ENCODE data around the gene EFCC1. TPM values are rescaled to one million over a fixed set of nuclear protein-coding genes. Genes with fewer than 3 reads are reported as not detected.

Gene EFCC1
- total and polyA plus RNA-seq, 3 donors from 2014 or later: 2.6 to 2.9 (median 2.8) TPM

DNA sequence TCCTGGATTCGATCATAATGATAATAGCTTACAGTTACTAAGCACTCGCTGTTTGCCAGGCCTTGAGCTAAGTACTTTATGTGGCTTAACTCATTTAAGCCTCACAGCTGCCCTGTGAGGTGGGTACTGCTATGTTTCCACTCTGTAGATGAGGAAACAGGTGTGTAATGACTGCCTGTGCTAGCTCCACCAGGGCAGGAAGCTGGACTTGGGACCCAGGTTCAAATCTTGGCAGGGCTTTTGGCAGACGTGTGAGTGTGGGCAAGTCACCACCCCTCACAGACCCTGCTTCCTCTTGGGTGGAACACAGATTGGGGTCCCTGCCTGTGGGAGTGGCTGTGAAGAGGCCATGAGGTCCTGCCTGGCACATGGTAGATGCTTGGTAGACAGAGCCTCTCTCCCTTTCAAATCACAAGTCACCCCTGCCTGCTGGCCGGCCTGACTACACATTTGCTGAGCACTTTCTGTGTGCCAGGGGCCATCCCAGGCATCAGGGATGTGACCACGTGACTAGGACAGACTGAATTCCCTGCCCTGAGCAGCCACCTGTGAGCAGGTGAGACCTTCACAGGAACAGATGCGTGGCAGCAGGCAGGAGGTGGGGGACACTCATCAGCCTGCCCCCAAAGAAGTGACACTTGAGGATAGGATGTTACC lies 3.7 kb downstream of the EFCC1 start:
- Histone ChIP-seq H3K9me3 (no peaks in the 10 kb centered on the region), H3K27me3 (no peaks in the 10 kb centered on the region), H3K36me3 (ENCODE audit: low read depth, missing control alignments) (no peaks in the 10 kb centered on the region), H3K4me1 (peaks cover 16% of the 10 kb centered on the region), H3K4me3 (no peak overlapping the region), H3K27ac (peak overlapping the region in 1 of 2 donors; percentile 46)
- DNase-seq: no peak
- intact Hi-C loops (cut with DNase I; ENCODE audit: low total_unique reads): no loop called here
- WGBS, 2 donors: 56 to 62% methylated on average over 5 to 6 of the region's 6 CpGs
- no peak for TF ChIP-seq POLR2A (IDR thresholded peaks at IDR 0.05)
- TF ChIP-seq, protein P1, sequence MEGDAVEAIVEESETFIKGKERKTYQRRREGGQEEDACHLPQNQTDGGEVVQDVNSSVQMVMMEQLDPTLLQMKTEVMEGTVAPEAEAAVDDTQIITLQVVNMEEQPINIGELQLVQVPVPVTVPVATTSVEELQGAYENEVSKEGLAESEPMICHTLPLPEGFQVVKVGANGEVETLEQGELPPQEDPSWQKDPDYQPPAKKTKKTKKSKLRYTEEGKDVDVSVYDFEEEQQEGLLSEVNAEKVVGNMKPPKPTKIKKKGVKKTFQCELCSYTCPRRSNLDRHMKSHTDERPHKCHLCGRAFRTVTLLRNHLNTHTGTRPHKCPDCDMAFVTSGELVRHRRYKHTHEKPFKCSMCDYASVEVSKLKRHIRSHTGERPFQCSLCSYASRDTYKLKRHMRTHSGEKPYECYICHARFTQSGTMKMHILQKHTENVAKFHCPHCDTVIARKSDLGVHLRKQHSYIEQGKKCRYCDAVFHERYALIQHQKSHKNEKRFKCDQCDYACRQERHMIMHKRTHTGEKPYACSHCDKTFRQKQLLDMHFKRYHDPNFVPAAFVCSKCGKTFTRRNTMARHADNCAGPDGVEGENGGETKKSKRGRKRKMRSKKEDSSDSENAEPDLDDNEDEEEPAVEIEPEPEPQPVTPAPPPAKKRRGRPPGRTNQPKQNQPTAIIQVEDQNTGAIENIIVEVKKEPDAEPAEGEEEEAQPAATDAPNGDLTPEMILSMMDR (IDR thresholded peaks at IDR 0.05): no peak

DNA sequence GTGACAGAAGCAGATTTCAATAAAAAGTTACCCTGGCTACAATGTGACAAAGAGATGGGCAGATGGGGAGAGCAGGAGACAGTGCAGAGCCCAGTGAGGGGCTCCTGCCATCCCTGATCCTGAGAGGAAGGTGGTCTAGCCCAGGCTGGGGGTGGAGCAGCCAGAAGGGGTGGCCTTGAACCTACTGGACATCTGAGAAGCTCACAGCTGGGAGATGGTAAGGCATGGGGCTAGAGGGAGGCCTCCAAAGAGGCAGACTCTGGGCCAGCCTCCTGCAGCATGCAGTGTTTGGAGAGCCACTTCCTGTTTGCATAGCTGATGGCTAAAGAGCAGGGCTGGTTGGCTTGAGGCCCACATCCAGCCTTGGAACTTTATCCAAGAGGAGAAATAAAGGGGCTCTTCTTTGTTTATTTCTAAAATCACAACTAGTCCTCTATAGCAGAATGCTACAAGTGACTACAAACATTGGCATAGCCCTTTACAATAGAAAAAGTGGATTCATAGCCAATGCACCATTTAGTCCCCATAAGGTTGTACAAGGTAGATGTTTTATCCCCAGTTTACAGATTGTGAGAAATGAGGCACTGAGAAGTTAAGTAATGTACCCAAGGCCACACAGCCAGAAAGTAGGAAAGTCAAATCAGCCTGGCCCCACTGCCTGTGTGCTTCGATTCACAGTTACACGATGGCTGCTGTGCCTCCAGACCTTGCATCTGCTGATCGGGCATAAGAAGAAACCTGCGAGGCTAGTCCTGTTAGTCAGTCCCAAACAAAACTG lies 4.6 kb downstream of the EFCC1 start:
- Histone ChIP-seq H3K36me3 (ENCODE audit: low read depth, missing control alignments) (no peaks in the 10 kb centered on the region), H3K9me3 (no peaks in the 10 kb centered on the region), H3K27me3 (no peaks in the 10 kb centered on the region), H3K4me3 (no peak overlapping the region), H3K27ac (peak overlapping the region in 1 of 2 donors; percentile 46), H3K4me1 (peaks cover 10% of the 10 kb centered on the region)
- TF ChIP-seq POLR2A (IDR thresholded peaks at IDR 0.05): no peak
- TF ChIP-seq, protein P1 (IDR thresholded peaks at IDR 0.05): no peak
- peak; percentile 51 for DNase-seq
- 80% methylated on average over 4 of the region's 4 CpGs for WGBS, 2 donors
- intact Hi-C loops (cut with DNase I; ENCODE audit: low total_unique reads): no loop called here

DNA sequence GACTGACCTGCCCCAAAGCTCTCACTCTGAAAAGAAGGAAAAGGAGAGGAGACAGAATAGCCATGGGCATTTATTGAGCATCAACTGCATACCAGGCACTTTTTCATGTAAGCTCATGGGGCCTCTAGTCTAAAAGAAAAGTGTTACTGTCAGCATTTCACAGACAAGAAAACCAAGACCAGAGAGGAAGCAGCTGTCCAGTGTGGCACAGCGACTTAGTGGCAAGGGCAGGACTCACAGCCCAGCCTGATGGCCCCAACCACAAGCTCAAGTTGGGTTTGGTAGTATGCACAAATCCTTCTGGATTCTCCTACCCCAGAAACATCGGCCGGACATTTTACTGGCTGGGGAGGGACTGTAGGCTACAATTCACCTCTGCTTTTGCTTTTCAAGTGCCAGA lies 5.8 kb downstream of the EFCC1 start:
- Histone ChIP-seq H3K4me1 (peaks cover 10% of the 10 kb centered on the region), H3K27me3 (no peaks in the 10 kb centered on the region), H3K36me3 (ENCODE audit: low read depth, missing control alignments) (no peaks in the 10 kb centered on the region), H3K9me3 (no peaks in the 10 kb centered on the region), H3K27ac (no peak overlapping the region), H3K4me3 (no peak overlapping the region)
- 86 to 93% methylated on average over 3 of the region's 3 CpGs for WGBS, 2 donors
- intact Hi-C loops (cut with DNase I; ENCODE audit: low total_unique reads): no loop called here
- DNase-seq: no peak
- no peak for TF ChIP-seq POLR2A (IDR thresholded peaks at IDR 0.05)
- TF ChIP-seq, protein P1 (IDR thresholded peaks at IDR 0.05): no peak

DNA sequence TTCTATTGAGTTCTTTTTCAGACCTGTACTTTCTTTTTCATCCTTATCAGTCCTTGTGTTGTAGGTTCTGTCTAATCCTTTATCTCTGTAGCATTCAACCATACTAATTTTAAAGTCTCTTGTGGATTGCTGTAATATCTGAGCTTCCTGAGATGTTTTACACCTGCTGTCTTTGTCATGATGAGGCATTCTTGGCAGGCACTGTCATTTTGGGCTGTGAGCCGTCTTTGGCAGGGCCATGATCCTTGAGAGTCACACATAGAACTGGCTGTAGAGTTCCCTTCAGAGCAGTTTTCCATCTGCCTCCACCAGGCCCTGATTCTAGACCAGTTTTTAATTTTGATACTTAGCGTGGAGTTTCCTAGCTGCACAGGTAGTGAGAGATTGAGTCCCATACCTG lies 6.7 kb downstream of the EFCC1 start:
- Histone ChIP-seq H3K4me3 (no peak overlapping the region), H3K36me3 (ENCODE audit: low read depth, missing control alignments) (no peaks in the 10 kb centered on the region), H3K27me3 (no peaks in the 10 kb centered on the region), H3K9me3 (no peaks in the 10 kb centered on the region), H3K4me1 (peaks cover 10% of the 10 kb centered on the region), H3K27ac (no peak overlapping the region)
- TF ChIP-seq, protein P1 (IDR thresholded peaks at IDR 0.05): no peak
- TF ChIP-seq POLR2A (IDR thresholded peaks at IDR 0.05): no peak
- intact Hi-C loops (cut with DNase I; ENCODE audit: low total_unique reads): no loop called here
- 62 to 74% methylated on average over 2 of the region's 2 CpGs for WGBS, 2 donors
- DNase-seq: no peak
